H1 (cell line): ENCODE data around the gene GID8.

Experiments used
- BCL11A ChIP-seq, 2 experiments: IDR thresholded peaks; one replicate each; pipeline ENCODE4 v1.6.1; 2011; ENCODE audit warnings: low read depth in 2 of 2, low read length in 2 of 2, mild to moderate bottlenecking in 2 of 2
- FOSL1 ChIP-seq: IDR thresholded peaks from 2 replicates; pipeline ENCODE4 v1.6.1; 2011; ENCODE audit warnings: mild to moderate bottlenecking, low read depth, low read length, moderate library complexity; ENCODE audit not compliant: insufficient read depth
- POLR2A ChIP-seq, 2 experiments: IDR thresholded peaks; 1 replicate in 1 of 2; 2 replicates in 1 of 2; pipeline ENCODE4 v1.6.1; 2011; ENCODE audit warnings: low read depth in 2 of 2, low read length in 2 of 2, mild to moderate bottlenecking in 2 of 2; ENCODE audit errors: control extremely low read depth in 1 of 2
- RAD21 ChIP-seq, 2 experiments: IDR thresholded peaks in 1 of 2; conservative IDR thresholded peaks in 1 of 2; 2 replicates each; pipeline ENCODE4 v1.6.1; 2011; ENCODE audit warnings: low read depth in 2 of 2, low read length in 2 of 2, improper control_type of control experiment in 1 of 2, inconsistent platforms in 1 of 2, mild to moderate bottlenecking in 1 of 2, moderate library complexity in 1 of 2
- RBBP5 ChIP-seq: IDR thresholded peaks from 2 replicates; pipeline ENCODE4 v1.7.1; 2012; ENCODE audit warnings: low read depth, mild to moderate bottlenecking, inconsistent platforms, low read length, moderate library complexity, borderline replicate concordance
- RXRA ChIP-seq: IDR thresholded peaks from 2 replicates; pipeline ENCODE4 v1.6.1; 2011; ENCODE audit warnings: low read depth, mild to moderate bottlenecking, low read length, moderate library complexity; ENCODE audit not compliant: insufficient read depth
- TAF1 ChIP-seq: IDR thresholded peaks from 2 replicates; pipeline ENCODE4 v1.6.1; 2011; ENCODE audit warnings: mild to moderate bottlenecking, low read depth, low read length
- TCF12 ChIP-seq: IDR thresholded peaks from 2 replicates; pipeline ENCODE4 v1.6.1; 2011; ENCODE audit warnings: low read depth, mild to moderate bottlenecking, low read length
- YY1 ChIP-seq: IDR thresholded peaks from 2 replicates; pipeline ENCODE4 v1.6.1; 2011; ENCODE audit warnings: low read depth, mild to moderate bottlenecking, low read length
- TF ChIP-seq, protein P1 (sequence below), 3 experiments: IDR thresholded peaks; 1 replicate in 2 of 3; 2 replicates in 1 of 3; pipeline versions ENCODE4 v1.5.1 to v1.6.1; 2011; ENCODE audit warnings: low read length in 3 of 3, mild to moderate bottlenecking in 3 of 3, inconsistent platforms in 2 of 3, low read depth in 1 of 3, moderate library complexity in 1 of 3; ENCODE audit not compliant: insufficient read depth in 1 of 3; ENCODE audit errors: control extremely low read depth in 1 of 3

DNA sequence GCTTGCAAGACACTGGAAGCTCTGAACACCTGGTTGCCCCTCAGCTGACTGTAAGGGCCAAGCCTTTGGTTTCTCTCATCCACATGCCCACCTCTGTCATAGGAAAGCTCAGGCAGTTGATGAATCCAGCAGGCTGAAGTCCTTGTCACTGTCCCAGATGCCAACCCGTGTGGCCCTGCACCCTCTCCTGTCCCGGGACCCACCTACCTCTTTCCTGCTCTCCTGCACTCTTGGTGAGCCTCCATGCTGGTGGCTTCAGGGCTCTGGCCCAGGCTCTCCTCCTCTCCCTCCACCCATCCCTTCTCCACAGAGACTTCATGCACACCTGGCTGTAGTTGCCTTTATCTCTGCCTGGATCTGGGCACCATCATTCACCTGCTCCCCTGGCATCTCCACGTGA, 4.0 kb upstream of the GID8 start:
- no peak for TF ChIP-seq FOSL1
- no peak for TF ChIP-seq TAF1
- TF ChIP-seq POLR2A (IDR thresholded peaks at IDR 0.05; ENCODE audit: control extremely low read depth in 1 of 2, low read depth in 2 of 2, low read length in 2 of 2) = no peak; a peak in 1 of 3 replicates
- TF ChIP-seq, protein P1, sequence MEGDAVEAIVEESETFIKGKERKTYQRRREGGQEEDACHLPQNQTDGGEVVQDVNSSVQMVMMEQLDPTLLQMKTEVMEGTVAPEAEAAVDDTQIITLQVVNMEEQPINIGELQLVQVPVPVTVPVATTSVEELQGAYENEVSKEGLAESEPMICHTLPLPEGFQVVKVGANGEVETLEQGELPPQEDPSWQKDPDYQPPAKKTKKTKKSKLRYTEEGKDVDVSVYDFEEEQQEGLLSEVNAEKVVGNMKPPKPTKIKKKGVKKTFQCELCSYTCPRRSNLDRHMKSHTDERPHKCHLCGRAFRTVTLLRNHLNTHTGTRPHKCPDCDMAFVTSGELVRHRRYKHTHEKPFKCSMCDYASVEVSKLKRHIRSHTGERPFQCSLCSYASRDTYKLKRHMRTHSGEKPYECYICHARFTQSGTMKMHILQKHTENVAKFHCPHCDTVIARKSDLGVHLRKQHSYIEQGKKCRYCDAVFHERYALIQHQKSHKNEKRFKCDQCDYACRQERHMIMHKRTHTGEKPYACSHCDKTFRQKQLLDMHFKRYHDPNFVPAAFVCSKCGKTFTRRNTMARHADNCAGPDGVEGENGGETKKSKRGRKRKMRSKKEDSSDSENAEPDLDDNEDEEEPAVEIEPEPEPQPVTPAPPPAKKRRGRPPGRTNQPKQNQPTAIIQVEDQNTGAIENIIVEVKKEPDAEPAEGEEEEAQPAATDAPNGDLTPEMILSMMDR (IDR thresholded peaks at IDR 0.05; ENCODE audit: control extremely low read depth in 1 of 3, insufficient read depth in 1 of 3, low read depth in 1 of 3, low read length in 3 of 3) = no peak
- TF ChIP-seq RAD21 (IDR thresholded peaks at IDR 0.05 in 1 of 2, conservative IDR thresholded peaks at IDR 0.05 in 1 of 2; ENCODE audit: low read depth in 2 of 2, low read length in 2 of 2) = no peak
- TF ChIP-seq RXRA = no peak
- TF ChIP-seq BCL11A (IDR thresholded peaks at IDR 0.05; ENCODE audit: low read depth in 2 of 2, low read length in 2 of 2) = no peak
- TF ChIP-seq RBBP5 = no peak
- no peak for TF ChIP-seq TCF12
- TF ChIP-seq YY1 = no peak
